Adrenal gland (tissue), 5 donors: ENCODE data around the gene CACNG7.

Source experiments
- CTCF ChIP-seq, 6 experiments: fragments of 450-650 bp in 4 of 6; fragments of 200-600 bp in 2 of 6; sonication (generic) in 1 of 6; IDR thresholded peaks; 1 replicate in 5 of 6; 2 replicates in 1 of 6; pipeline versions ENCODE4 v1.5.1 to v1.8.0; 2016 to 2021; ENCODE audit warnings: antibody characterized with exemption in 6 of 6, mild to moderate bottlenecking in 2 of 6, moderate library complexity in 1 of 6
- POLR2A ChIP-seq, 2 donors: fragments of 450-650 bp; IDR thresholded peaks; one replicate each; pipeline ENCODE4 v1.6.1; 2017; ENCODE audit warnings: antibody characterized with exemption in 2 of 2, mild to moderate bottlenecking in 2 of 2, moderate library complexity in 1 of 2
- donor health status: DM: no; HTN: no; CAD: no.

- TF ChIP-seq CTCF (IDR thresholded peaks at IDR 0.05), result no peak
- TF ChIP-seq POLR2A (IDR thresholded peaks at IDR 0.05), result no peak
These were observed 42.4 kb downstream of the CACNG7 start for GRCh38 chr19:53951436-53951835.
